SU-DHL-6 (cell line): ENCODE data around the gene ENDOG.

Experiments used
- EZH2phosphoT487 ChIP-seq: fragments of 200-600 bp; sonication (generic), shearing (Covaris generic); conservative IDR thresholded peaks from 2 replicates; pipeline ENCODE4 v1.6.1; 2018; ENCODE audit warnings: mild to moderate bottlenecking, antibody characterized with exemption, low read length, moderate library complexity, mixed read lengths
- TF ChIP-seq, protein P1 (sequence below): fragments of 200-600 bp; sonication (generic); IDR thresholded peaks from one replicate; pipeline ENCODE4 v1.5.1; 2017; ENCODE audit warnings: antibody characterized with exemption, mild to moderate bottlenecking, low read length, moderate library complexity; ENCODE audit not compliant: insufficient read depth, poor library complexity, severe bottlenecking

DNA sequence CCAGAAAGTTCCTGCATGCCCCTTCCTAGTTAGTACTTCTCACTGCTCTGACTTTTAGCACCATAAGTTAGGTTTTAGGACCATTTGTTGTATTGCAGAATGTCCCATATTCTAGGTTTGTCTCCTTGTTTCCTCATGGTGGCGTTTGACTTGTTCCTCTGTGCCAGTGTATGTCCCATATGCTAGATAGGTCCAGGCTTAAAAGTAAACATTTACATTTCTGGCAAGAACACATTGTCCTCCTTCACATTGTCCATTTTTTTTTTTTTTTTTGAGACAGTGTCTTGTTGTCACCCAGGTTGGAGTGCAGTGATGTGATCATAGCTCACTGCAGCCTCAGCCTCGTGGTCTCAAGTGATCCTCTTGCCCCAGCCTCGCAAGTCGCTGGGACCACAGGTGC lies 15.8 kb upstream of the ENDOG start:
- TF ChIP-seq, protein P1, sequence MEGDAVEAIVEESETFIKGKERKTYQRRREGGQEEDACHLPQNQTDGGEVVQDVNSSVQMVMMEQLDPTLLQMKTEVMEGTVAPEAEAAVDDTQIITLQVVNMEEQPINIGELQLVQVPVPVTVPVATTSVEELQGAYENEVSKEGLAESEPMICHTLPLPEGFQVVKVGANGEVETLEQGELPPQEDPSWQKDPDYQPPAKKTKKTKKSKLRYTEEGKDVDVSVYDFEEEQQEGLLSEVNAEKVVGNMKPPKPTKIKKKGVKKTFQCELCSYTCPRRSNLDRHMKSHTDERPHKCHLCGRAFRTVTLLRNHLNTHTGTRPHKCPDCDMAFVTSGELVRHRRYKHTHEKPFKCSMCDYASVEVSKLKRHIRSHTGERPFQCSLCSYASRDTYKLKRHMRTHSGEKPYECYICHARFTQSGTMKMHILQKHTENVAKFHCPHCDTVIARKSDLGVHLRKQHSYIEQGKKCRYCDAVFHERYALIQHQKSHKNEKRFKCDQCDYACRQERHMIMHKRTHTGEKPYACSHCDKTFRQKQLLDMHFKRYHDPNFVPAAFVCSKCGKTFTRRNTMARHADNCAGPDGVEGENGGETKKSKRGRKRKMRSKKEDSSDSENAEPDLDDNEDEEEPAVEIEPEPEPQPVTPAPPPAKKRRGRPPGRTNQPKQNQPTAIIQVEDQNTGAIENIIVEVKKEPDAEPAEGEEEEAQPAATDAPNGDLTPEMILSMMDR, result no peak
- no peak for TF ChIP-seq EZH2phosphoT487
